ENCODE data around the gene AUTS2.

The AUTS2 gene

DNA sequence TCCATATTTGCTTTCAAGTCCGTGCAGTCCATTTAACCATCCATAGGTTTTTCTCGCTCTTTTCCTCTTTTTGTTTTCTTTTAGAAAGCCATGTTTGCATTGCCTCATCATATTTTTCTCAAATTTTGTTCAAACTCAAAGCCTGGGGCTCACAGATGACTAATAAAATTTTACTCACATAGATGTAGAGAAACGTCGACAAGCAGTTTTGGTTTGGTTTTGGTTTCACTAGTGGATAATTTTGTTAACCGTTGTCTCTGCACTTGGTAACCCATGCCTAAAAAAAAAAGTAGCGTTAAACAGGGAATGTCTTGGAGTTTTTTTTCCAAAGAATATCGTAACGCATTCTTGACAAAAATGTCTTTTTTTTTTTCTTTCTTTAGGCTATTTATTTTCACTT is 1189.5 kb downstream of the AUTS2 start:
- no peak overlapping the region for H3K27ac ChIP-seq (ENCODE audit: low read depth in 2 of 2, low read length in 2 of 2)
- no peak overlapping the region for H3K4me3 ChIP-seq (ENCODE audit: low read length in 2 of 2)
- H3K36me3 ChIP-seq (ENCODE audit: control insufficient read depth in 2 of 2, insufficient read depth in 2 of 2, low read length in 2 of 2): peaks cover 63 to 65% of the 10 kb centered on the region in 2 donors
- H3K9ac ChIP-seq (ENCODE audit: low read depth in 1 of 2, low read length in 2 of 2): no peak overlapping the region
- no peaks in the 10 kb centered on the region for H3K27me3 ChIP-seq (ENCODE audit: control insufficient read depth in 2 of 2, insufficient read depth in 2 of 2, low read length in 2 of 2)
- no peaks in the 10 kb centered on the region for H3K4me1 ChIP-seq (ENCODE audit: control insufficient read depth in 2 of 2, insufficient read depth in 2 of 2, low read length in 2 of 2)
- no peaks in the 10 kb centered on the region for H3K9me3 ChIP-seq (ENCODE audit: control insufficient read depth in 2 of 2, low read length in 2 of 2)

DNA sequence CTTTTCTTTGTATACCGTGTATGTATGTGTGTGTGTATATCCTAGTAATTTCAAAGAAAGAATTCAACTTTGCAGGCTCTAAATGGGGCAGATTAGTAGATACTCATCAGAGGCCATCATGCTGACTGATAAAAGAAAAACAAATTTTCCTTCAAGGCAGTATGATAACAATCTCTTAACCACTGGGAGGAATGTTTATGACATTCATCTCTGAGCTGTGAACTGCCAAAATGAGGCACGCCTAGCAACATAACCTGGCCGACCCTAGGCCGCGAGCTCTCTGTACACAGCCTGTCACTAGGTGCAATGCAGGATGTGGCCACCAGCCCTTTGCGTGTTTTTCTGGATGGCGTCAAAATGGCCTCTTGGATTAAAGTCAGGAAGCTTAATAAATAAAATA is 1190.0 kb downstream of the AUTS2 start:
- Histone ChIP-seq H3K4me3 (ENCODE audit: low read length in 2 of 2) (no peak overlapping the region), H3K27ac (ENCODE audit: low read depth in 2 of 2, low read length in 2 of 2) (no peak overlapping the region), H3K36me3 (ENCODE audit: control insufficient read depth in 2 of 2, insufficient read depth in 2 of 2, low read length in 2 of 2) (peaks cover 60 to 63% of the 10 kb centered on the region in 2 donors), H3K9me3 (ENCODE audit: control insufficient read depth in 2 of 2, low read length in 2 of 2) (no peaks in the 10 kb centered on the region), H3K9ac (ENCODE audit: low read depth in 1 of 2, low read length in 2 of 2) (no peak overlapping the region), H3K27me3 (ENCODE audit: control insufficient read depth in 2 of 2, insufficient read depth in 2 of 2, low read length in 2 of 2) (no peaks in the 10 kb centered on the region), H3K4me1 (ENCODE audit: control insufficient read depth in 2 of 2, insufficient read depth in 2 of 2, low read length in 2 of 2) (no peaks in the 10 kb centered on the region)

DNA sequence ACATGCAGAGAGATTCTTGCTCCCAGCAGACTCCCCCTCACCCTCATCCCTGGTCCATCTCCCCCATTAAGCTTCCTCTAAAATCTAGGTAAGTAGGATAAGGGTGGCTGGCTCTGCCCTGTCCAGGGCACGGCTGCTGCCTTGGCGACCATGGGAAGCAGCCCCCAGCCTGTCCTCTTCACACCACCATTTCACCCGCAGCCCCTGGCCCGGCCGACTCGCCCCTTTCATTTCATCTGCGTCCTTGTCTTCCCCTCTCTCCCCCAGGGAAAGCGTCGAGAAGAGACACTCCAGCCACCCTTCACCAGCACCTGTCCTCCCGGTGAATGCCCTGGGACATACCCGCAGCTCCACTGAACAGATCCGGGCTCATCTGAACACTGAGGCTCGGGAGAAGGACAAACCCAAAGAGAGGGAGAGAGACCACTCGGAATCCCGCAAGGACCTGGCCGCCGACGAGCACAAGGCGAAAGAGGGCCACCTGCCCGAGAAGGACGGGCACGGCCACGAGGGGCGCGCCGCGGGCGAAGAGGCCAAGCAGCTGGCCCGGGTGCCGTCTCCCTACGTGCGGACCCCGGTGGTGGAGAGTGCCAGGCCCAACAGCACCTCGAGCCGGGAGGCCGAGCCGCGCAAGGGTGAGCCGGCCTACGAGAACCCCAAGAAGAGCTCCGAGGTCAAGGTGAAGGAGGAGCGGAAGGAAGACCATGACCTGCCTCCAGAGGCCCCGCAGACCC is 1191.4 kb downstream of the AUTS2 start:
- Histone ChIP-seq H3K4me1 (ENCODE audit: control insufficient read depth in 2 of 2, insufficient read depth in 2 of 2, low read length in 2 of 2) (no peaks in the 10 kb centered on the region), H3K9me3 (ENCODE audit: control insufficient read depth in 2 of 2, low read length in 2 of 2) (no peaks in the 10 kb centered on the region), H3K4me3 (ENCODE audit: low read length in 2 of 2) (no peak overlapping the region), H3K27me3 (ENCODE audit: control insufficient read depth in 2 of 2, insufficient read depth in 2 of 2, low read length in 2 of 2) (no peaks in the 10 kb centered on the region), H3K9ac (ENCODE audit: low read depth in 1 of 2, low read length in 2 of 2) (no peak overlapping the region), H3K36me3 (ENCODE audit: control insufficient read depth in 2 of 2, insufficient read depth in 2 of 2, low read length in 2 of 2) (peaks cover 52 to 56% of the 10 kb centered on the region in 2 donors), H3K27ac (ENCODE audit: low read depth in 2 of 2, low read length in 2 of 2) (no peak overlapping the region)

DNA sequence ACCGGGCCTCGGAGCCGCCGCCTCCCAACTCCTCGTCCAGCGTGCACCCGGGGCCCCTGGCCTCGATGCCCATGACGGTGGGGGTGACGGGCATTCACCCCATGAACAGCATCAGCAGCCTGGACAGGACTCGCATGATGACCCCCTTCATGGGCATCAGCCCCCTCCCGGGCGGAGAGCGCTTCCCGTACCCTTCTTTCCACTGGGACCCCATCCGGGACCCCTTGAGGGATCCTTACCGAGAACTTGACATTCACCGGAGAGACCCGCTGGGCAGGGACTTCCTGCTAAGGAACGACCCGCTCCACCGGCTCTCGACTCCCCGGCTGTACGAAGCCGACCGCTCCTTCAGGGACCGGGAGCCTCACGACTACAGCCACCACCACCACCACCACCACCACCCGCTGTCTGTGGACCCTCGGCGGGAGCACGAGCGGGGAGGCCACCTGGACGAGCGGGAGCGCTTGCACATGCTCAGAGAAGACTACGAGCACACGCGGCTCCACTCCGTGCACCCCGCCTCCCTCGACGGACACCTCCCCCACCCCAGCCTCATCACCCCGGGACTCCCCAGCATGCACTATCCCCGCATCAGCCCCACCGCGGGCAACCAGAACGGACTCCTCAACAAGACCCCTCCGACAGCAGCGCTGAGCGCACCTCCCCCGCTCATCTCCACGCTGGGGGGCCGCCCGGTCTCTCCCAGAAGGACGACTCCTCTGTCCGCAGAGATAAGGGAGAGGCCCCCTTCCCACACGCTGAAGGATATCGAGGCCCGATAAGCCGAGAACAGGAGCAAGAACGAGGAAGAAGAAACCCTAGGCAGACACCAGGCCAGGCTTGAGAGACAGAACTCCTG is 1192.2 kb downstream of the AUTS2 start:
- Histone ChIP-seq H3K27ac (ENCODE audit: low read depth in 2 of 2, low read length in 2 of 2) (no peak overlapping the region), H3K27me3 (ENCODE audit: control insufficient read depth in 2 of 2, insufficient read depth in 2 of 2, low read length in 2 of 2) (no peaks in the 10 kb centered on the region), H3K4me1 (ENCODE audit: control insufficient read depth in 2 of 2, insufficient read depth in 2 of 2, low read length in 2 of 2) (no peaks in the 10 kb centered on the region), H3K9me3 (ENCODE audit: control insufficient read depth in 2 of 2, low read length in 2 of 2) (no peaks in the 10 kb centered on the region), H3K9ac (ENCODE audit: low read depth in 1 of 2, low read length in 2 of 2) (no peak overlapping the region), H3K36me3 (ENCODE audit: control insufficient read depth in 2 of 2, insufficient read depth in 2 of 2, low read length in 2 of 2) (peaks cover 46 to 48% of the 10 kb centered on the region in 2 donors), H3K4me3 (ENCODE audit: low read length in 2 of 2) (no peak overlapping the region)

DNA sequence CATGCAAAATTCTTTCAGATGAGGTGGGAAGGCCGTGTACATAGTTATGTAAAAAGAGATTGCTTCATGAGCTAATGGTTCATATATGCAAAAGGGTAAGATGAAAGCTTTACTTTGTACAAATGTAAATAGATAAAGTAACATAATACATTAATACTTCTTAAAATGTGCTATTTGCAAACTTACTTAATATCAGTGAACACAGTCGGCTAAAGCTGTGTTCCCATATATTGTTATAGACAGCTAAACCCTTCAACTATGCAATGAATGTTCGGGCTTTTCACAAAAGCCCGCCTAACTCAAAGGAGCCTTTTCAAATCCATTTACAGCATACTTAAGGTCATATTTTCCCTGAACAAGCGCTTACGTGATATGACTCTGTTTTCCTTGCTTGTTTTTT is 1193.1 kb downstream of the AUTS2 start:
- Histone ChIP-seq H3K4me1 (ENCODE audit: control insufficient read depth in 2 of 2, insufficient read depth in 2 of 2, low read length in 2 of 2) (no peaks in the 10 kb centered on the region), H3K36me3 (ENCODE audit: control insufficient read depth in 2 of 2, insufficient read depth in 2 of 2, low read length in 2 of 2) (peaks cover 37 to 40% of the 10 kb centered on the region in 2 donors), H3K27ac (ENCODE audit: low read depth in 2 of 2, low read length in 2 of 2) (no peak overlapping the region), H3K9me3 (ENCODE audit: control insufficient read depth in 2 of 2, low read length in 2 of 2) (no peaks in the 10 kb centered on the region), H3K9ac (ENCODE audit: low read depth in 1 of 2, low read length in 2 of 2) (no peak overlapping the region), H3K4me3 (ENCODE audit: low read length in 2 of 2) (no peak overlapping the region), H3K27me3 (ENCODE audit: control insufficient read depth in 2 of 2, insufficient read depth in 2 of 2, low read length in 2 of 2) (no peaks in the 10 kb centered on the region)

DNA sequence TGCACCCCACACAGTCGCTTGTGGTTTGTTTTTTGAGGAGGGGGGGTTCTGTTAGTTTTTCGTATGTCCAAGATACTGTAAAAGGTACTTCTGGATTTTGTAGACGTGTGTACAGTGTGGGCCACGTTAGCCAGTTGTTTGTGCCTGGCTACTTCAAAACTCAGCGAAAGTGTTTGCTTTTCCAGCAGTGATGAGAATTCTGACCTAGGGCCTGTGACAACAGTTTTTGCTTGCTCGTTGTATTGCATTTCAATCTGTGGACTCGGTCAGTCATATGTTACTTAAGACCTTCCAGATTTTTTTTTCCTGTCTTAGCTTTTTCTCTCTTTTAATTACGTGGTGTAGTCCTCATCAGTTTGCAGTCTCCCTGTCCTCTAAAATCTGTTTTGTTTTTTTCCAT is 1194.8 kb downstream of the AUTS2 start:
- Histone ChIP-seq H3K9ac (ENCODE audit: low read depth in 1 of 2, low read length in 2 of 2) (no peak overlapping the region), H3K27me3 (ENCODE audit: control insufficient read depth in 2 of 2, insufficient read depth in 2 of 2, low read length in 2 of 2) (no peaks in the 10 kb centered on the region), H3K36me3 (ENCODE audit: control insufficient read depth in 2 of 2, insufficient read depth in 2 of 2, low read length in 2 of 2) (peaks cover 20 to 31% of the 10 kb centered on the region in 2 donors), H3K4me1 (ENCODE audit: control insufficient read depth in 2 of 2, insufficient read depth in 2 of 2, low read length in 2 of 2) (no peaks in the 10 kb centered on the region), H3K4me3 (ENCODE audit: low read length in 2 of 2) (no peak overlapping the region), H3K27ac (ENCODE audit: low read depth in 2 of 2, low read length in 2 of 2) (no peak overlapping the region), H3K9me3 (ENCODE audit: control insufficient read depth in 2 of 2, low read length in 2 of 2) (no peaks in the 10 kb centered on the region)

DNA sequence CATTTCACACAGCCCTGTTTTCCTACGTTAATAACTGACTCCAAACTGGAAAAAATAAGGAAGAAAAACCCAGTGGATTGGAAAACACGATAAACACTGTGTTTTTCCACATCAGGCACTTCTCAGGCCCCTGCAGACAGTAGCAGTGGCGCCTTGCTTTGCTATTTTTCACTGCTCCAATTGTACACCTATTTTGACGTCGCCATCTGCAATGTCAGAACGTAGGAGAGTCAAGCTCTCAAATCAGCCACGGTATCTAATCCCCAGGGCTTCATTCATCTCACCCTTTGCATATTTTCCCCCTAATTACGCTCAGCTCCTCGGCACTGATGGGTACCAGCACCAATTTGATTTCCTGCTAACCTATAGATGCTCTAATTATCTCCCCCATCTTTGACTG is 1195.5 kb downstream of the AUTS2 start:
- Histone ChIP-seq H3K36me3 (ENCODE audit: control insufficient read depth in 2 of 2, insufficient read depth in 2 of 2, low read length in 2 of 2) (peaks cover 14 to 29% of the 10 kb centered on the region in 2 donors), H3K27ac (ENCODE audit: low read depth in 2 of 2, low read length in 2 of 2) (no peak overlapping the region), H3K4me1 (ENCODE audit: control insufficient read depth in 2 of 2, insufficient read depth in 2 of 2, low read length in 2 of 2) (no peaks in the 10 kb centered on the region), H3K9me3 (ENCODE audit: control insufficient read depth in 2 of 2, low read length in 2 of 2) (no peaks in the 10 kb centered on the region), H3K27me3 (ENCODE audit: control insufficient read depth in 2 of 2, insufficient read depth in 2 of 2, low read length in 2 of 2) (no peaks in the 10 kb centered on the region), H3K9ac (ENCODE audit: low read depth in 1 of 2, low read length in 2 of 2) (no peak overlapping the region), H3K4me3 (ENCODE audit: low read length in 2 of 2) (no peak overlapping the region)

DNA sequence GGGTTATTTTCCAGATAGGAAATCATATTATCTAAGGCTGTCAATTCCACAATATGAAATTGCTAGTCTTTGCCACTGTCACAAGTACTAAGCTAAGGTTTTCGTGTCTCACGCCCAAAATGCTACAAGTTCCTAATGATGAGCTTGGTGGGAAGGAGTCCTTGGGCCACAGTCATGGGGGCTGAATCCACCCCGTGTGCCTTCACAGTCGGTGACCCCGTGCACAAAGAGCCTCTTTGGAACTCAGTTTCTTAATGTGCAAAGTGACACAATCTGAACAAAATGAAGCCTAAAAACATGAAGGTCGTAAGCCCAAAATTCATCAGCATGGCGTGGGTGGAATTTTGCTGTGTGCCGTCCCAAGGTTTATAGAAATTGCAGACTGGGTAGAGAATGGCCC is 1196.7 kb downstream of the AUTS2 start:
- Histone ChIP-seq H3K4me1 (ENCODE audit: control insufficient read depth in 2 of 2, insufficient read depth in 2 of 2, low read length in 2 of 2) (no peaks in the 10 kb centered on the region), H3K9me3 (ENCODE audit: control insufficient read depth in 2 of 2, low read length in 2 of 2) (peaks cover 0 to 3% of the 10 kb centered on the region in 2 donors), H3K9ac (ENCODE audit: low read depth in 1 of 2, low read length in 2 of 2) (no peak overlapping the region), H3K27ac (ENCODE audit: low read depth in 2 of 2, low read length in 2 of 2) (no peak overlapping the region), H3K36me3 (ENCODE audit: control insufficient read depth in 2 of 2, insufficient read depth in 2 of 2, low read length in 2 of 2) (peaks cover 8 to 18% of the 10 kb centered on the region in 2 donors), H3K27me3 (ENCODE audit: control insufficient read depth in 2 of 2, insufficient read depth in 2 of 2, low read length in 2 of 2) (no peaks in the 10 kb centered on the region), H3K4me3 (ENCODE audit: low read length in 2 of 2) (no peak overlapping the region)

DNA sequence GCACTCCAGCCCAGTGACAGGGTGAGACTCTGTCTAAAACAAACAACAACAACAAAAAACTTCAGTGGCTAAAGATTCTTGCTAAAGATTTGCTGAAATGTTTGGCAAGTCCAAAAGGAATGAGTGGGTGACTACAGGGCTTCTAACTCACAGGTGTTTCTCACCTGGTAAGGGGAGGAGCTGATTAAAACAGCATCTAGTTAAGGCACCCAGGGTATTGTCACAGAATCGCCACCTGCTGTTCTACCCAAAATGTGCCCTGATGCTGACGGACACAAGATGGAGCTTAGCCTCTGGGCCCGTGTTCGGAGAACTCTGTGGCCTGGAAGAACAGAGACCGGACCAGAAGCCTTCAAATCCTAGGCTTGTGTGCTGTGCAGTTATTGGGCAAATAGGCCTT is 1197.7 kb downstream of the AUTS2 start:
- Histone ChIP-seq H3K4me1 (ENCODE audit: control insufficient read depth in 2 of 2, insufficient read depth in 2 of 2, low read length in 2 of 2) (no peaks in the 10 kb centered on the region), H3K9me3 (ENCODE audit: control insufficient read depth in 2 of 2, low read length in 2 of 2) (peaks cover 2 to 7% of the 10 kb centered on the region in 2 donors), H3K9ac (ENCODE audit: low read depth in 1 of 2, low read length in 2 of 2) (no peak overlapping the region), H3K27ac (ENCODE audit: low read depth in 2 of 2, low read length in 2 of 2) (no peak overlapping the region), H3K36me3 (ENCODE audit: control insufficient read depth in 2 of 2, insufficient read depth in 2 of 2, low read length in 2 of 2) (peaks cover 6 to 15% of the 10 kb centered on the region in 2 donors), H3K27me3 (ENCODE audit: control insufficient read depth in 2 of 2, insufficient read depth in 2 of 2, low read length in 2 of 2) (no peaks in the 10 kb centered on the region), H3K4me3 (ENCODE audit: low read length in 2 of 2) (no peak overlapping the region)

DNA sequence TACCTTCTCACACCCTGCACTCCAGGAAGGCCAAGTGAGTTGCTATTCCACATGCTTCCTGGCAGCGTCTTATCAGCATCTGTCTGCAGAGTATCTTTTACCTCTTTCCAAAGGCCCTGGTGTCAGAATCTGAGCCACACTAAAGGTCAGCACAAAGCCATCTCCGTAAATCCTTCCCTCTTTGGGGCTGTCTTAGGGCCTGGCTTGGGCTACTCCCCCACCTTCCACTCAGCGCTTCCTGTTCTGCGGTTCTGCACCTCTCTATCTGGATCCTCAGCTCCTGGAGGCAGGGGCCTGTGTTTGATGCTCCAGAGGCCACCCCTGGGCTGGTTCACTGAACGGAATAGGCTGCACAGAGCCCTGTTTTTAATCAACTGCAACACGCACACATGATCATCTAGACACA is 1198.8 kb downstream of the AUTS2 start:
- H3K4me1 ChIP-seq (ENCODE audit: control insufficient read depth in 2 of 2, insufficient read depth in 2 of 2, low read length in 2 of 2): no peaks in the 10 kb centered on the region
- no peak overlapping the region for H3K27ac ChIP-seq (ENCODE audit: low read depth in 2 of 2, low read length in 2 of 2)
- H3K9ac ChIP-seq (ENCODE audit: low read depth in 1 of 2, low read length in 2 of 2): no peak overlapping the region
- H3K9me3 ChIP-seq (ENCODE audit: control insufficient read depth in 2 of 2, low read length in 2 of 2): peaks cover 3 to 7% of the 10 kb centered on the region in 2 donors
- H3K36me3 ChIP-seq (ENCODE audit: control insufficient read depth in 2 of 2, insufficient read depth in 2 of 2, low read length in 2 of 2): peaks cover 0 to 5% of the 10 kb centered on the region in 2 donors
- H3K4me3 ChIP-seq (ENCODE audit: low read length in 2 of 2): no peak overlapping the region
- no peaks in the 10 kb centered on the region for H3K27me3 ChIP-seq (ENCODE audit: control insufficient read depth in 2 of 2, insufficient read depth in 2 of 2, low read length in 2 of 2)

All from mucosa of rectum (tissue), 2 donors.